H9 (cell line): ENCODE results near the gene PCDHGB5. TPM values are rescaled to one million over a fixed set of nuclear protein-coding genes. Genes with fewer than 3 reads are reported as not detected.

ENCODE experiments used
- DNase-seq: peaks from one replicate; pipeline ENCODE4 v3.0.0-alpha.2; 2017
- H2AFZ ChIP-seq: one replicate; pipeline ENCODE4 v1.6.1; 2013; ENCODE audit warnings: mild to moderate bottlenecking, low read length, control low read depth, moderate library complexity
- H2AK5ac ChIP-seq: 2 replicates; pipeline ENCODE4 v1.6.1; 2013; ENCODE audit warnings: low read length, control low read depth, mixed read lengths; ENCODE audit not compliant: insufficient read length
- H2BK120ac ChIP-seq: one replicate; pipeline ENCODE4 v1.6.1; 2013; ENCODE audit warnings: low read depth, mild to moderate bottlenecking, low read length, control low read depth, inconsistent platforms; ENCODE audit not compliant: poor library complexity, severe bottlenecking
- H2BK12ac ChIP-seq: 2 replicates; pipeline ENCODE4 v1.6.1; 2013; ENCODE audit warnings: low read length, control low read depth, mixed read lengths, low read depth; ENCODE audit not compliant: insufficient read length
- H2BK15ac ChIP-seq: 2 replicates; pipeline ENCODE4 v1.6.1; 2013; ENCODE audit warnings: low read depth, low read length, control low read depth
- H2BK20ac ChIP-seq: one replicate; pipeline ENCODE4 v1.6.1; 2013; ENCODE audit warnings: low read depth, mild to moderate bottlenecking, low read length, control low read depth, inconsistent platforms; ENCODE audit not compliant: poor library complexity, severe bottlenecking
- H2BK5ac ChIP-seq: 2 replicates; pipeline ENCODE4 v1.6.1; 2013; ENCODE audit warnings: low read length, control low read depth, mixed read lengths; ENCODE audit not compliant: insufficient read length
- H3K14ac ChIP-seq: 2 replicates; pipeline ENCODE4 v1.6.1; 2013; ENCODE audit warnings: low read length, control low read depth; ENCODE audit not compliant: insufficient read depth
- H3K18ac ChIP-seq: 2 replicates; pipeline ENCODE4 v1.6.1; 2013; ENCODE audit warnings: low read depth, mild to moderate bottlenecking, mixed read lengths, low read length, control low read depth; ENCODE audit not compliant: insufficient read length
- H3K23ac ChIP-seq: 2 replicates; pipeline ENCODE4 v1.6.1; 2013; ENCODE audit warnings: low read length, control low read depth, mixed read lengths, low read depth; ENCODE audit not compliant: insufficient read length
- H3K23me2 ChIP-seq: 2 replicates; pipeline ENCODE4 v1.6.1; 2013; ENCODE audit warnings: low read depth, mild to moderate bottlenecking, mixed read lengths, low read length, control low read depth; ENCODE audit not compliant: insufficient read length, poor library complexity, severe bottlenecking
- H3K27ac ChIP-seq: 2 replicates; pipeline ENCODE4 v1.5.1; 2013; ENCODE audit warnings: low read length, control low read depth, mixed read lengths, low read depth; ENCODE audit not compliant: insufficient read length
- H3K27me3 ChIP-seq: 2 replicates; pipeline ENCODE4 v1.6.1; 2013; ENCODE audit warnings: low read length, control low read depth, inconsistent platforms; ENCODE audit not compliant: insufficient read depth
- H3K4ac ChIP-seq: 2 replicates; pipeline ENCODE4 v1.6.1; 2013; ENCODE audit warnings: low read depth, mild to moderate bottlenecking, control low read depth, inconsistent platforms, low read length, moderate library complexity
- H3K4me1 ChIP-seq: 2 replicates; pipeline ENCODE4 v1.6.1; 2013; ENCODE audit warnings: low read length, control low read depth, inconsistent platforms; ENCODE audit not compliant: insufficient read depth
- H3K4me2 ChIP-seq: 2 replicates; pipeline ENCODE4 v1.6.1; 2013; ENCODE audit warnings: low read length, control low read depth, mixed read lengths; ENCODE audit not compliant: insufficient read length, insufficient read depth
- H3K56ac ChIP-seq: 2 replicates; pipeline ENCODE4 v1.6.1; 2013; ENCODE audit warnings: low read depth, mild to moderate bottlenecking, mixed read lengths, low read length, control low read depth; ENCODE audit not compliant: insufficient read length
- H3K79me1 ChIP-seq: 2 replicates; pipeline ENCODE4 v1.6.1; 2013; ENCODE audit warnings: low read depth, mild to moderate bottlenecking, moderate library complexity, low read length, control low read depth, inconsistent platforms; ENCODE audit not compliant: insufficient read depth, poor library complexity, severe bottlenecking
- H3K79me2 ChIP-seq: 2 replicates; pipeline ENCODE4 v1.6.1; 2013; ENCODE audit warnings: low read length, control low read depth, inconsistent platforms; ENCODE audit not compliant: insufficient read depth
- H3K9ac ChIP-seq: 2 replicates; pipeline ENCODE4 v1.6.1; 2013; ENCODE audit warnings: low read length, control low read depth, mixed read lengths; ENCODE audit not compliant: insufficient read length; ENCODE audit errors: extremely low read depth
- H3K9me3 ChIP-seq: one replicate; pipeline ENCODE4 v1.6.1; 2013; ENCODE audit warnings: low read depth, low read length, inconsistent platforms; ENCODE audit not compliant: control insufficient read depth
- H3T11ph ChIP-seq: one replicate; pipeline ENCODE4 v1.6.1; 2013; ENCODE audit warnings: mild to moderate bottlenecking, low read length, control low read depth, inconsistent platforms
- H4K20me1 ChIP-seq: one replicate; pipeline ENCODE4 v1.6.1; 2013; ENCODE audit not compliant: control insufficient read depth, insufficient read length, insufficient read depth
- H4K5ac ChIP-seq: 2 replicates; pipeline ENCODE4 v1.6.1; 2013; ENCODE audit warnings: low read depth, mild to moderate bottlenecking, mixed read lengths, low read length, control low read depth; ENCODE audit not compliant: insufficient read length
- H4K8ac ChIP-seq: replicated peaks from 2 replicates; pipeline ENCODE4 v1.6.1; 2013; ENCODE audit warnings: low read length, control low read depth, mixed read lengths, low read depth; ENCODE audit not compliant: insufficient read length
- H4K91ac ChIP-seq: 2 replicates; pipeline ENCODE4 v1.6.1; 2013; ENCODE audit warnings: low read depth, mild to moderate bottlenecking, moderate library complexity, mixed read lengths, low read length, control low read depth; ENCODE audit not compliant: insufficient read length
- H3K27ac Mint-ChIP-seq, 3 experiments: 2 replicates in 2 of 3; 3 replicates in 1 of 3; pipeline ENCODE4 v1.8.0; 2020 to 2021; ENCODE audit warnings: mixed read lengths in 3 of 3, mild to moderate bottlenecking in 1 of 3, moderate library complexity in 1 of 3
- H3K27me3 Mint-ChIP-seq: 2 replicates; pipeline ENCODE4 v1.8.0; 2021; ENCODE audit warnings: low read depth, mild to moderate bottlenecking, moderate library complexity, mixed read lengths
- H3K36me3 Mint-ChIP-seq, 3 experiments: 2 replicates in 2 of 3; 3 replicates in 1 of 3; pipeline ENCODE4 v1.8.0; 2020 to 2021; ENCODE audit warnings: low read depth in 3 of 3, mixed read lengths in 3 of 3; ENCODE audit not compliant: insufficient read depth in 1 of 3
- H3K4me1 Mint-ChIP-seq, 2 experiments: 2 replicates each; pipeline ENCODE4 v1.8.0; 2020; ENCODE audit warnings: mixed read lengths in 2 of 2
- H3K4me3 Mint-ChIP-seq, 2 experiments: 2 replicates in 1 of 2; 3 replicates in 1 of 2; pipeline ENCODE4 v1.8.0; 2020 to 2021; ENCODE audit warnings: mild to moderate bottlenecking in 2 of 2, mixed read lengths in 2 of 2, moderate library complexity in 1 of 2
- H3K9me3 Mint-ChIP-seq, 2 experiments: 2 replicates in 1 of 2; 3 replicates in 1 of 2; pipeline ENCODE4 v1.8.0; 2020; ENCODE audit warnings: mild to moderate bottlenecking in 2 of 2, mixed read lengths in 2 of 2, moderate library complexity in 1 of 2
- WGBS: extraction: QIAGEN DNeasy Blood & Tissue Kit; methylation state at CpG from one replicate; pipeline ENCODE4 v1.1.7; 2013; ENCODE audit warnings: missing lambda C conversion rate, low lambda C conversion rate, mixed read lengths; ENCODE audit not compliant: insufficient read length; ENCODE audit errors: extremely low coverage; 5-methylcytosine and 5-hydroxymethylcytosine counted together
- total RNA-seq: library from RNA; stranded (reverse); gene quantifications from 2 replicates; pipeline ENCODE4 v1.2.1, GENCODE V29; 2021
- TF ChIP-seq, protein P1 (sequence below): fragments of 200-600 bp; sonication (generic); conservative IDR thresholded peaks from 3 replicates; pipeline ENCODE4 v1.8.0; 2021; ENCODE audit warnings: antibody characterized with exemption, mild to moderate bottlenecking

PCDHGB5 gene
- total RNA-seq, 1 experiment from 2014 or later: 3.8 TPM

- Histone ChIP-seq H4K20me1 (no peaks in the 10 kb centered on the region), H3K4ac (no peak within 1 kb of the TSS), H3K79me1 (no peaks in the 10 kb centered on the region), H3K23me2 (peaks cover 4% of the 10 kb centered on the region), H3T11ph (no peak within 1 kb of the TSS), H4K91ac (no peak within 1 kb of the TSS), H3K4me2 (peak within 1 kb of the TSS; percentile 32), H3K9ac (no peak within 1 kb of the TSS), H3K4me1 (no peaks in the 10 kb centered on the region), H4K5ac (no peak within 1 kb of the TSS), H3K27me3 (no peaks in the 10 kb centered on the region), H2AK5ac (no peak within 1 kb of the TSS), H2AFZ (peak within 1 kb of the TSS; percentile 92), H2BK12ac (no peak within 1 kb of the TSS), H3K14ac (peak within 1 kb of the TSS; percentile 81; the same call in 1 of the 2 replicates), H3K9me3 (peaks cover 16% of the 10 kb centered on the region), H3K18ac (peak within 1 kb of the TSS; percentile 51), H3K27ac (no peak within 1 kb of the TSS), H2BK15ac (no peak within 1 kb of the TSS), H2BK20ac (no peak within 1 kb of the TSS), H2BK120ac (no peak within 1 kb of the TSS), H3K23ac (no peak within 1 kb of the TSS), H4K8ac (no peak within 1 kb of the TSS), H2BK5ac (no peak within 1 kb of the TSS), H3K79me2 (no peaks in the 10 kb centered on the region), H3K56ac (no peak within 1 kb of the TSS)
- peak within 1 kb of the TSS in 2 of 3 experiments; percentile 56 to 57; a peak in 2 of 7 replicates for H3K27ac Mint-ChIP-seq
- peaks cover 14 to 60% (median 33%) of the 10 kb centered on the region in 3 experiments for H3K36me3 Mint-ChIP-seq
- H3K4me1 Mint-ChIP-seq: peaks cover 6% of the 10 kb centered on the region in 2 experiments
- WGBS: 100% methylated on average over 6 of the region's 29 CpGs
- peak; percentile 87 for DNase-seq
- peak within 1 kb of the TSS in 1 of 2 experiments; percentile 72; a peak in 3 of 5 replicates for H3K4me3 Mint-ChIP-seq
- TF ChIP-seq, protein P1, sequence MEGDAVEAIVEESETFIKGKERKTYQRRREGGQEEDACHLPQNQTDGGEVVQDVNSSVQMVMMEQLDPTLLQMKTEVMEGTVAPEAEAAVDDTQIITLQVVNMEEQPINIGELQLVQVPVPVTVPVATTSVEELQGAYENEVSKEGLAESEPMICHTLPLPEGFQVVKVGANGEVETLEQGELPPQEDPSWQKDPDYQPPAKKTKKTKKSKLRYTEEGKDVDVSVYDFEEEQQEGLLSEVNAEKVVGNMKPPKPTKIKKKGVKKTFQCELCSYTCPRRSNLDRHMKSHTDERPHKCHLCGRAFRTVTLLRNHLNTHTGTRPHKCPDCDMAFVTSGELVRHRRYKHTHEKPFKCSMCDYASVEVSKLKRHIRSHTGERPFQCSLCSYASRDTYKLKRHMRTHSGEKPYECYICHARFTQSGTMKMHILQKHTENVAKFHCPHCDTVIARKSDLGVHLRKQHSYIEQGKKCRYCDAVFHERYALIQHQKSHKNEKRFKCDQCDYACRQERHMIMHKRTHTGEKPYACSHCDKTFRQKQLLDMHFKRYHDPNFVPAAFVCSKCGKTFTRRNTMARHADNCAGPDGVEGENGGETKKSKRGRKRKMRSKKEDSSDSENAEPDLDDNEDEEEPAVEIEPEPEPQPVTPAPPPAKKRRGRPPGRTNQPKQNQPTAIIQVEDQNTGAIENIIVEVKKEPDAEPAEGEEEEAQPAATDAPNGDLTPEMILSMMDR: peak; percentile 83
- peaks cover 5% of the 10 kb centered on the region for H3K27me3 Mint-ChIP-seq
- H3K9me3 Mint-ChIP-seq: peaks cover 56 to 59% of the 10 kb centered on the region in 2 experiments
These were observed 47.7 kb upstream of the PCDHGB5 start, which contains the start of gene PCDHGB1 for GRCh38 chr5:141349917-141350619. Gene PCDHGB1, plus strand, starts transcription at chr5:141350099. Its CDS starts 162 bp downstream, at chr5:141350261.
